Measurements from ENCODE around the gene CNTD1.

CNTD1 gene

GRCh38 chr17:42779936-42780850 is 18.5 kb upstream of the CNTD1 start, which contains the start of gene WNK4:
Gene WNK4 (plus strand): TSS chr17:42780610. CDS start chr17:42780699, 89 bp downstream.
- DNase-seq: no peak

- no peak for DNase-seq
These were observed 17.6 kb upstream of the CNTD1 start for GRCh38 chr17:42780851-42781638.

DNA sequence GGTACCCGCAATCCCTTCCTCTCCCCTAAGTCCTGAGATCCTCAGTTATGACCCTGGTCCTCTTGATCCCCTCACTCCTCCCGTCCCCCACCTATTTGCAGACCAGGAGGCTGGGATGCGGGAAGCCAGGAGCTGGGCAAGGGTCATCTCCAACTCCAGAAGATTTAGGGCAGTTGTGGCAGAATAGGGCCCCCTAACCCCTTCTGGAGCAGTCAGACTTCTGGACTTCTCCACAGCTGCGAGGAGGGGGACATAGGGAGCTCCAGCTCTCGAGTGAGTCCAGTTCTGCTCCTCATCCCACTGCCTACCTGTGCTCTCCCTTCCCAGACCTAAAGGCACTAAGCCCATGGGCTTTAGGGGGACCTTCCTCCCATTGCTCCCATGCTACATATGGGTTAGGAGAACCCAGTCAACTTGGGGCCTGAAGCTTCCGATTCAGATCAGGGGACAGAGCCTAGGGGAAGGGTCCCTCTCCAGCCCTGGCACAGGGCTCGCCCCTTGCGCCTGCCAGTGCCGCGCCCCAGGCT is 17.0 kb upstream of the CNTD1 start:
- DNase-seq: no peak

GRCh38 chr17:42782166-42783061 is 16.2 kb upstream of the CNTD1 start:
- DNase-seq: no peak

DNA sequence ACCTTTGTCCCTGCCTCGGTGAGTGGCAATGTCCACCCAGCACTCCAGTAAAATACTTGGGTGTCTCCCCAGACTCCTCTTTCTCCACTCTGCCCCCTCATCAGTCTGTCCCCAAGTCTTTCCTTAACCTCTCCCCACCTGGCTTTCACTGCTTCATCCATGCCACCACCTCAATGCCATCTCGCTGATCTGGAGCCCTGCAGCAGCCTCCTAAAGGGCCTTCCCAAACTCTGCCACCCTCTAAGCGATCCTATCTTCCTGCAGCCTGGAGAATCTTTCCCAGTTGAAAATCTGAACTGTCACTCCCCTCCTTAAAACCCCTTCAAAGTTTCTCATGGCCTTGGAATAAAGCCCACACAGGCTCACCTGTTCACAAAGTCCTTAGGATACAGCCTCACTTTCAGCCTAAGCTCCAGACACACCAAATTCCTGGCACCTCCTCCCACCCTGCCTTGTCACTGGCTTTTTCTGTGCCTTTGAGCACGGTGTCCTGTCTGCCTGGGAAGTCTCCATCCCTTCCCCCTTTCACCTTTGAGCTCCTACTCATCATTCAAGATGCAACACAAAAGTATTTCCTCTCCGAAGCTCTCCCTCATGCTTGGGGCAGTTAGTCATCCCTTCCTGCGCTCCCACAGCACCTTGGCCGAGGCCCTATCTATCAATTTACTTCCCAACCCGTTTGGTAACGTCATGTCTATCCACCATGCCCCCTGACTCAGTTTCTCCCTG is 15.4 kb upstream of the CNTD1 start:
- DNase-seq: no peak

- DNase-seq: no peak
These were observed 14.9 kb upstream of the CNTD1 start for GRCh38 chr17:42783791-42784138.

- DNase-seq: peak in 1 of 2 donors; percentile 40
These were observed 14.3 kb upstream of the CNTD1 start for GRCh38 chr17:42784409-42784808.

GRCh38 chr17:42784811-42785592 is 13.7 kb upstream of the CNTD1 start:
- no peak for DNase-seq

DNA sequence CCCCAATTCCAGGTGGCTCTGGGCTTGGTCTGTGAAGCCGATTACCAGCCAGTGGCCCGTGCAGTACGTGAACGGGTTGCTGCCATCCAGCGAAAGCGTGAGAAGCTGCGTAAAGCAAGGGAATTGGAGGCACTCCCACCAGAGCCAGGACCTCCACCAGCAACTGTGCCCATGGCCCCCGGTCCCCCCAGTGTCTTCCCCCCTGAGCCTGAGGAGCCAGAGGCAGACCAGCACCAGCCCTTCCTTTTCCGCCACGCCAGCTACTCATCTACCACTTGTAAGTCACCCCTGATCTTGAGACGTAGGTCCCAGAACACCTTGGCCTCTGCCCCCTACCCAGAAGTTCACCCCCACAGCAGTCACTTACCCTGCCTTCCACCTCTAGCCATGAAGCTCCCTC is 11.4 kb upstream of the CNTD1 start:
- no peak for DNase-seq

- no peak for DNase-seq
These were observed 6.7 kb upstream of the CNTD1 start for GRCh38 chr17:42791948-42792347.

DNA sequence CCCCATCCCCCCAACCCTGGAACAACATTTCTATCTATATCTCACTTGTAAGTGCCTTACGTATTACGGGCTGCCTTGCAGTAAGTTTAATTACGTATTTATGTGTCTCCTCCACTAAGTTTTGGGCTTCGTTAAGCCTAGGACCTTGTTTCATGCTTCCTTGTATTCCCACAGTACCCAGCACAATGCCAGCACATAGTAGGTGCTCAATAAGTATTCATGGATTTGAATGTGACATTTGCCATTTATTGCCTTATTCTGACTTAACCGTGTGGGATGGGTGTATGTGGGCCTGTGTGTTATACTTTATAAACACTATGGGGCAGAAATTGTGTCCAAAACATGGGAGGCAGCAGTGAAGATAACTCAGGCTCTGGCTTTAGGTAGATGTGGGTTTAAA is 6.1 kb upstream of the CNTD1 start:
- DNase-seq: no peak

GRCh38 chr17:42795061-42795460 is 3.6 kb upstream of the CNTD1 start:
- no peak for DNase-seq

GRCh38 chr17:42795465-42795864 is 3.2 kb upstream of the CNTD1 start:
- no peak for DNase-seq

DNA sequence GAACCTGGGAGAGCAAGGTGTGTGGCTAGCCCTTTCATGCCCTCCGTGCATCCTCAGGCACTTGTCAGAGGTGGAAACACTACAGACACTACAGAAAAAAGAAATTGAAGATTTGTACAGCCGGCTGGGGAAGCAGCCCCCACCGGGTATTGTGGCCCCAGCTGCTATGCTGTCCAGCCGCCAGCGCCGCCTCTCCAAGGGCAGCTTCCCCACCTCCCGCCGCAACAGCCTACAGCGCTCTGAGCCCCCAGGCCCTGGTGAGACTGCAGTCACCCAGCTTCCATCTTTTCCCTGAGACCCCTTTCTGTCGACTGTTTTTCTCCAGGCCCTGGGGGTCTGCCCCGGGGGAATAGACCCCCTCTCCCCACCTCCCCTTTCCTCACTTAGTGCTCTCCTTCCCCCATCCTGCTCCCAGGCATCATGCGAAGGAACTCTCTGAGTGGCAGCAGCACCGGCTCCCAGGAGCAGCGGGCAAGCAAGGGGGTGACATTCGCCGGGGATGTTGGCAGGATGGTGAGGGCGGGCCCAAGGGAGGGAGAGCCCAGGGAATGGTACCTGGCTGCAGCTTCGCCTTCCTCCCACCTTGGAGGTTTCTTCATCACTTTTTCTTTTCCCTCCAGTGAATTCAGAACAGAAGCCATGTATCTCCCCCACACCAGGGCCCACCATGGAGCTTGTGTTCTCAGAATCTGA is 2.4 kb upstream of the CNTD1 start:
- DNase-seq: no peak

- no peak for DNase-seq
These were observed 1.3 kb upstream of the CNTD1 start for GRCh38 chr17:42797067-42798007.

GRCh38 chr17:42798011-42798382 is 664 bp upstream of the CNTD1 start:
- no peak for DNase-seq

GRCh38 chr17:42803074-42803883 is 4.6 kb downstream of the CNTD1 start:
- DNase-seq: no peak

GRCh38 chr17:42804918-42805367 is 6.3 kb downstream of the CNTD1 start:
- no peak for DNase-seq
